MCF 10A (cell line): ENCODE results near the gene SND1. TPM values are rescaled to one million over a fixed set of nuclear protein-coding genes. Genes with fewer than 3 reads are reported as not detected.

Source experiments
- BruUV-seq: library from RNA; stranded (reverse); fragments of 400-500 nt; replicated peaks from 2 replicates; lab custom pipeline; 2021; lab: Mats Ljungman, UMichigan
- CTCF ChIA-PET: fragments of 300-600 bp; sonication (Branson Sonifier 250); formaldehyde crosslinking; extraction: SDS; loops from one replicate; lab custom pipeline; 2021; ENCODE audit warnings: antibody characterized with exemption, inconsistent platforms; lab: Yijun Ruan, JAX
- POLR2A ChIA-PET: fragments of 300-600, 350-650 bp; sonication (Branson Sonifier 250); formaldehyde crosslinking; extraction: SDS; loops from one replicate; lab custom pipeline; 2020; ENCODE audit warnings: antibody characterized with exemption, inconsistent platforms; lab: Yijun Ruan, JAX
- DNase-seq: peaks from one replicate; pipeline ENCODE4 v3.0.0-alpha.2; 2018; ENCODE audit not compliant: unreplicated experiment
- H3K27ac Mint-ChIP-seq: one replicate; pipeline ENCODE4 v1.8.0; 2022; ENCODE audit warnings: mild to moderate bottlenecking, low read depth, mixed read lengths; ENCODE audit not compliant: unreplicated experiment
- H3K27me3 Mint-ChIP-seq: one replicate; pipeline ENCODE4 v1.8.0; 2022; ENCODE audit warnings: mixed read lengths; ENCODE audit not compliant: insufficient read depth, unreplicated experiment
- H3K36me3 Mint-ChIP-seq: one replicate; pipeline ENCODE4 v1.8.0; 2022; ENCODE audit warnings: mild to moderate bottlenecking, moderate library complexity, mixed read lengths; ENCODE audit not compliant: insufficient read depth, unreplicated experiment
- H3K4me1 Mint-ChIP-seq: one replicate; pipeline ENCODE4 v1.8.0; 2022; ENCODE audit warnings: mixed read lengths; ENCODE audit not compliant: insufficient read depth, unreplicated experiment
- H3K4me3 Mint-ChIP-seq: one replicate; pipeline ENCODE4 v1.8.0; 2022; ENCODE audit warnings: mild to moderate bottlenecking, moderate library complexity, mixed read lengths; ENCODE audit not compliant: unreplicated experiment
- H3K9me3 Mint-ChIP-seq: one replicate; pipeline ENCODE4 v1.8.0; 2022; ENCODE audit warnings: mixed read lengths; ENCODE audit not compliant: unreplicated experiment
- CTCF ChIP-seq: fragments of 200-600 bp; IDR thresholded peaks from one replicate; pipeline ENCODE4 v1.8.0; 2022; ENCODE audit warnings: antibody characterized with exemption, mild to moderate bottlenecking; ENCODE audit not compliant: unreplicated experiment
- intact Hi-C: fragments of 100-400 bp; cut with micrococcal nuclease; formaldehyde crosslinking; loops from 2 replicates; pipeline ENCODE4 v1.14.1; 2022
- total RNA-seq: library from RNA; stranded (reverse); gene quantifications from 2 replicates; pipeline ENCODE4 v1.2.3, GENCODE V29; 2022

SND1 gene
- total RNA-seq, 1 experiment from 2014 or later, result 297 TPM

GRCh38 chr7:127702938-127703337 lies 50.9 kb downstream of the SND1 start:
- peaks cover 89% of the 10 kb centered on the region for H3K36me3 Mint-ChIP-seq
- H3K9me3 Mint-ChIP-seq, result no peaks in the 10 kb centered on the region
- CTCF ChIA-PET, result interaction anchor here (14.4 kb wide), 1 partner anchor 504 kb away, joined by 239 read pairs; no protein-coding TSS in a partner anchor
- H3K4me1 Mint-ChIP-seq, result peaks cover 9% of the 10 kb centered on the region
- TF ChIP-seq CTCF, result no peak
- H3K4me3 Mint-ChIP-seq, result no peak overlapping the region
- intact Hi-C loops, result no loop called here
- no peak overlapping the region for H3K27ac Mint-ChIP-seq
- POLR2A ChIA-PET, result no interaction called here
- no TSS peak for BruUV-seq
- no peaks in the 10 kb centered on the region for H3K27me3 Mint-ChIP-seq
- DNase-seq, result no peak

GRCh38 chr7:127704211-127704610 lies 52.2 kb downstream of the SND1 start:
- intact Hi-C loops, result no loop called here
- TF ChIP-seq CTCF, result no peak
- DNase-seq, result no peak
- H3K27ac Mint-ChIP-seq, result no peak overlapping the region
- H3K4me1 Mint-ChIP-seq, result peaks cover 9% of the 10 kb centered on the region
- CTCF ChIA-PET, result interaction anchor here (0.6 to 14.4 kb wide), 8 partner anchors 9 to 509 kb away, joined by 3 to 239 read pairs (median 3); no protein-coding TSS in a partner anchor
- BruUV-seq, result no TSS peak
- POLR2A ChIA-PET, result interaction anchor here (0.6 to 1.4 kb wide), 2 partner anchors 14 to 159 kb away, joined by 3 to 4 read pairs; no protein-coding TSS in a partner anchor
- no peaks in the 10 kb centered on the region for H3K9me3 Mint-ChIP-seq
- no peaks in the 10 kb centered on the region for H3K27me3 Mint-ChIP-seq
- H3K36me3 Mint-ChIP-seq, result peaks cover 88% of the 10 kb centered on the region
- H3K4me3 Mint-ChIP-seq, result no peak overlapping the region

GRCh38 chr7:127705461-127705959 lies 53.5 kb downstream of the SND1 start:
- Mint-ChIP-seq H3K36me3 (peaks cover 88% of the 10 kb centered on the region), H3K9me3 (no peaks in the 10 kb centered on the region), H3K27ac (no peak overlapping the region), H3K27me3 (no peaks in the 10 kb centered on the region), H3K4me1 (peaks cover 9% of the 10 kb centered on the region), H3K4me3 (no peak overlapping the region)
- CTCF ChIA-PET, result interaction anchor here (0.7 to 14.4 kb wide), 3 partner anchors 7 to 506 kb away, joined by 3 to 239 read pairs (median 4); no protein-coding TSS in a partner anchor
- no TSS peak for BruUV-seq
- no peak for DNase-seq
- no peak for TF ChIP-seq CTCF
- POLR2A ChIA-PET, result interaction anchor here (0.5 kb wide), 1 partner anchor 80 kb away, joined by 3 read pairs; no protein-coding TSS in a partner anchor
- intact Hi-C loops, result no loop called here

- Mint-ChIP-seq H3K4me1 (peaks cover 9% of the 10 kb centered on the region), H3K9me3 (no peaks in the 10 kb centered on the region), H3K4me3 (no peak overlapping the region), H3K27ac (no peak overlapping the region), H3K27me3 (no peaks in the 10 kb centered on the region), H3K36me3 (peaks cover 88% of the 10 kb centered on the region)
- intact Hi-C loops, result no loop called here
- BruUV-seq, result no TSS peak
- ChIA-PET CTCF (interaction anchor here (0.5 to 14.4 kb wide), 12 partner anchors 9 to 506 kb away, joined by 3 to 239 read pairs (median 4); no protein-coding TSS in a partner anchor), POLR2A (interaction anchor here (0.6 kb wide), 1 partner anchor 32 kb away, joined by 3 read pairs; no protein-coding TSS in a partner anchor)
- no peak for TF ChIP-seq CTCF
- no peak for DNase-seq
These were observed 54.8 kb downstream of the SND1 start for GRCh38 chr7:127706766-127707165.
